ENCODE results near the gene TMC8.

DNA sequence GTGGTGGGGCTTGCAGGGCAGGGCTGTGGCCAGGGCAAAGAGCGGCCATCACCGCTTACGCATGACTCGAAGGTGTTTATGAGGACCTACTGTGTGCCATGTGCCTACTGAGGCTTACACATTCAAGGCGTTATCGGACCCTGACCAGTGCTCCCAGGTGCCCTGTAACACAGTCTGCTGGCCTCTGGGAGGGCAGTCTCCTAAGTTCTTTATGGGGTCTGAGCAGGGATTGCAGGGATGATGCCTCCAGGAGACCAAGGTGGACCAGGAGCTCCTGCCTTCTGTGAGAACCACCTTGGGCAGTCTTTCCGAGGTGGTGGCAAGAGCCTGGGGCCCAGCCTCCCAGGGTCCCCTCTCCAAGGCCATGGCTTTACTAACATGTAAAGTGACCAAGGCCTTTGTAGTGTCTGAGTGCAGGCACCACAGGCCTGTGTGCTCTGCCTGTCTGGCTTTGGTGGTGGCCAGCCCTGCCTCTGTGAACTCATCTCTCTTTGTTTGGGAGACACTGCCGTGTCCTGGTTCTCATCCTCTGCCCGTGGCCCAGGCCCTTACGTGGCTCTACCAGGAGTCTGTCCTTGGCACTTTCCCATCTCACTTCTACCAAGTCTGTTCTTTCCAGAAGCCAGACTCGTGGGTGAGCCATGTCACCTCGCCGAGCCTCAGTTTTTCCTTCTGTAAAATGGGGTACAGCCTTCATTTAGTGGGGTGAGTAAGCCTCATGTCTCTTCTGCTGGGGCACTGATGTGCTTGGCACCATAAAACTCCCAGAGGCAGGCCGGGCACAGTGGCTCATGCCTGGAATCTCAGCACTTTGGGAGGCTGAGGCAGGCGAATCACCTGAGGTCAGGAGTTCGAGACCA is 34.4 kb downstream of the TMC8 start:
- TF ChIP-seq, protein P1, sequence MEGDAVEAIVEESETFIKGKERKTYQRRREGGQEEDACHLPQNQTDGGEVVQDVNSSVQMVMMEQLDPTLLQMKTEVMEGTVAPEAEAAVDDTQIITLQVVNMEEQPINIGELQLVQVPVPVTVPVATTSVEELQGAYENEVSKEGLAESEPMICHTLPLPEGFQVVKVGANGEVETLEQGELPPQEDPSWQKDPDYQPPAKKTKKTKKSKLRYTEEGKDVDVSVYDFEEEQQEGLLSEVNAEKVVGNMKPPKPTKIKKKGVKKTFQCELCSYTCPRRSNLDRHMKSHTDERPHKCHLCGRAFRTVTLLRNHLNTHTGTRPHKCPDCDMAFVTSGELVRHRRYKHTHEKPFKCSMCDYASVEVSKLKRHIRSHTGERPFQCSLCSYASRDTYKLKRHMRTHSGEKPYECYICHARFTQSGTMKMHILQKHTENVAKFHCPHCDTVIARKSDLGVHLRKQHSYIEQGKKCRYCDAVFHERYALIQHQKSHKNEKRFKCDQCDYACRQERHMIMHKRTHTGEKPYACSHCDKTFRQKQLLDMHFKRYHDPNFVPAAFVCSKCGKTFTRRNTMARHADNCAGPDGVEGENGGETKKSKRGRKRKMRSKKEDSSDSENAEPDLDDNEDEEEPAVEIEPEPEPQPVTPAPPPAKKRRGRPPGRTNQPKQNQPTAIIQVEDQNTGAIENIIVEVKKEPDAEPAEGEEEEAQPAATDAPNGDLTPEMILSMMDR (tag by site-specific recombination; IDR thresholded peaks at IDR 0.05), result no peak
- TF ChIP-seq ZBTB17 (tag by site-specific recombination; IDR thresholded peaks at IDR 0.05) (no peak), ZNF121 (tag by site-specific recombination; IDR thresholded peaks at IDR 0.05) (no peak), ZNF394 (tag by site-specific recombination; IDR thresholded peaks at IDR 0.05; ENCODE audit: borderline replicate concordance) (no peak), ZNF423 (tag by site-specific recombination; IDR thresholded peaks at IDR 0.05) (no peak), ZNF670 (tag by site-specific recombination; IDR thresholded peaks at IDR 0.05; ENCODE audit: low read depth) (no peak)
- TF ChIP-seq, protein P2, sequence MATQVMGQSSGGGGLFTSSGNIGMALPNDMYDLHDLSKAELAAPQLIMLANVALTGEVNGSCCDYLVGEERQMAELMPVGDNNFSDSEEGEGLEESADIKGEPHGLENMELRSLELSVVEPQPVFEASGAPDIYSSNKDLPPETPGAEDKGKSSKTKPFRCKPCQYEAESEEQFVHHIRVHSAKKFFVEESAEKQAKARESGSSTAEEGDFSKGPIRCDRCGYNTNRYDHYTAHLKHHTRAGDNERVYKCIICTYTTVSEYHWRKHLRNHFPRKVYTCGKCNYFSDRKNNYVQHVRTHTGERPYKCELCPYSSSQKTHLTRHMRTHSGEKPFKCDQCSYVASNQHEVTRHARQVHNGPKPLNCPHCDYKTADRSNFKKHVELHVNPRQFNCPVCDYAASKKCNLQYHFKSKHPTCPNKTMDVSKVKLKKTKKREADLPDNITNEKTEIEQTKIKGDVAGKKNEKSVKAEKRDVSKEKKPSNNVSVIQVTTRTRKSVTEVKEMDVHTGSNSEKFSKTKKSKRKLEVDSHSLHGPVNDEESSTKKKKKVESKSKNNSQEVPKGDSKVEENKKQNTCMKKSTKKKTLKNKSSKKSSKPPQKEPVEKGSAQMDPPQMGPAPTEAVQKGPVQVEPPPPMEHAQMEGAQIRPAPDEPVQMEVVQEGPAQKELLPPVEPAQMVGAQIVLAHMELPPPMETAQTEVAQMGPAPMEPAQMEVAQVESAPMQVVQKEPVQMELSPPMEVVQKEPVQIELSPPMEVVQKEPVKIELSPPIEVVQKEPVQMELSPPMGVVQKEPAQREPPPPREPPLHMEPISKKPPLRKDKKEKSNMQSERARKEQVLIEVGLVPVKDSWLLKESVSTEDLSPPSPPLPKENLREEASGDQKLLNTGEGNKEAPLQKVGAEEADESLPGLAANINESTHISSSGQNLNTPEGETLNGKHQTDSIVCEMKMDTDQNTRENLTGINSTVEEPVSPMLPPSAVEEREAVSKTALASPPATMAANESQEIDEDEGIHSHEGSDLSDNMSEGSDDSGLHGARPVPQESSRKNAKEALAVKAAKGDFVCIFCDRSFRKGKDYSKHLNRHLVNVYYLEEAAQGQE (tag by site-specific recombination; IDR thresholded peaks at IDR 0.05), result no peak
